T-cell (primary cell): Measurements from ENCODE around the gene LIN37. TPM values are rescaled to one million over a fixed set of nuclear protein-coding genes. Genes with fewer than 3 reads are reported as not detected.

Source experiments
- ATAC-seq, 4 experiments: fragments of 200-7000 bp in 3 of 4; fragments of 150-1000 bp in 1 of 4; cut with Tn5 transposase; replicated peaks in 1 of 4; 1 replicate in 3 of 4; 2 replicates in 1 of 4; pipeline ENCODE4 v1.10.0; 2021; ENCODE audit warnings: moderate library complexity in 3 of 4, mild to moderate bottlenecking in 2 of 4, moderate number of reproducible peaks in 1 of 4
- CTCF ChIA-PET, 2 donors: fragments of 300-600 bp; sonication (Branson Sonifier 250); formaldehyde crosslinking; loops; one replicate each; lab custom pipeline; 2022; ENCODE audit warnings: antibody characterized with exemption in 2 of 2; lab: Charles Lee
- POLR2A ChIA-PET, 2 donors: fragments of 300-600 bp; sonication (Branson Sonifier 250); formaldehyde crosslinking; loops; one replicate each; lab custom pipeline; 2022; ENCODE audit warnings: antibody characterized with exemption in 2 of 2; lab: Charles Lee
- DNase-seq, 35 experiments: peaks; one replicate each; pipeline versions ENCODE4 v3.0.0 to v3.0.0-alpha.2; 2013 to 2023
- H3K27ac ChIP-seq: one replicate; pipeline ENCODE4 v1.5.1; 2013; ENCODE audit warnings: low read length
- H3K27me3 ChIP-seq, 2 experiments: replicated peaks in 1 of 2; 1 replicate in 1 of 2; 2 replicates in 1 of 2; pipeline versions ENCODE4 v1.6.1 to v1.7.0; 2013; ENCODE audit warnings: low read length in 1 of 2, mixed read lengths in 1 of 2; ENCODE audit not compliant: control insufficient read depth in 2 of 2, insufficient read depth in 2 of 2; ENCODE audit errors: extremely low read depth in 1 of 2
- H3K36me3 ChIP-seq, 2 donors: 1 replicate in 1 of 2; 2 replicates in 1 of 2; pipeline versions ENCODE4 v1.6.1 to v1.7.0; 2013; ENCODE audit warnings: low read length in 1 of 2; ENCODE audit not compliant: control insufficient read depth in 2 of 2, insufficient read depth in 1 of 2; ENCODE audit errors: extremely low read depth in 1 of 2
- H3K4me1 ChIP-seq, 2 experiments: 1 replicate in 1 of 2; 2 replicates in 1 of 2; pipeline versions ENCODE4 v1.6.1 to v1.7.0; 2013; ENCODE audit warnings: low read length in 2 of 2, mixed read lengths in 1 of 2; ENCODE audit not compliant: insufficient read depth in 2 of 2, control insufficient read depth in 1 of 2; ENCODE audit errors: extremely low read depth in 1 of 2
- H3K4me3 ChIP-seq, 2 donors: 1 replicate in 1 of 2; 2 replicates in 1 of 2; pipeline versions ENCODE4 v1.5.1 to v1.7.0; 2013; ENCODE audit warnings: mild to moderate bottlenecking in 2 of 2, low read length in 1 of 2, moderate library complexity in 1 of 2; ENCODE audit not compliant: control insufficient read depth in 1 of 2; ENCODE audit errors: extremely low read depth in 1 of 2
- H3K9me3 ChIP-seq: 2 replicates; pipeline ENCODE4 v1.7.0; 2013
- H3K27ac Mint-ChIP-seq, 2 donors: one replicate each; pipeline ENCODE4 v1.8.0; 2020 to 2021; ENCODE audit warnings: mild to moderate bottlenecking in 2 of 2, mixed read lengths in 2 of 2
- H3K27me3 Mint-ChIP-seq, 2 donors: one replicate each; pipeline ENCODE4 v1.8.0; 2021 to 2022; ENCODE audit warnings: mixed read lengths in 2 of 2
- H3K36me3 Mint-ChIP-seq: one replicate; pipeline ENCODE4 v1.8.0; 2021; ENCODE audit warnings: mixed read lengths
- H3K4me1 Mint-ChIP-seq, 3 donors: one replicate each; pipeline ENCODE4 v1.8.0; 2020 to 2022; ENCODE audit warnings: mixed read lengths in 3 of 3, mild to moderate bottlenecking in 1 of 3
- H3K4me3 Mint-ChIP-seq, 3 donors: one replicate each; pipeline ENCODE4 v1.8.0; 2020 to 2022; ENCODE audit warnings: mild to moderate bottlenecking in 3 of 3, mixed read lengths in 3 of 3, moderate library complexity in 3 of 3
- H3K9me3 Mint-ChIP-seq, 3 donors: one replicate each; pipeline ENCODE4 v1.8.0; 2020 to 2022; ENCODE audit warnings: mixed read lengths in 3 of 3
- WGBS: methylation state at CpG from one replicate; pipeline ENCODE4 v1.1.5; 2013; ENCODE audit warnings: missing lambda C conversion rate; ENCODE audit not compliant: insufficient coverage; 5-methylcytosine and 5-hydroxymethylcytosine counted together
- total RNA-seq, 35 experiments: library from RNA in 6 of 35; stranded (reverse) in 6 of 35; fragments of 120-200 nt in 1 of 35; gene quantifications; one replicate each; pipeline versions ENCODE4 v1.2.1 to v1.2.4 and lab custom pipeline; 2013 to 2026

Gene LIN37
- total RNA-seq, 5 donors from 2014 or later (not counting 1 experiment from before 2014, with no cell fraction given), result 11.8 to 23.6 (median 22.8) TPM

DNA sequence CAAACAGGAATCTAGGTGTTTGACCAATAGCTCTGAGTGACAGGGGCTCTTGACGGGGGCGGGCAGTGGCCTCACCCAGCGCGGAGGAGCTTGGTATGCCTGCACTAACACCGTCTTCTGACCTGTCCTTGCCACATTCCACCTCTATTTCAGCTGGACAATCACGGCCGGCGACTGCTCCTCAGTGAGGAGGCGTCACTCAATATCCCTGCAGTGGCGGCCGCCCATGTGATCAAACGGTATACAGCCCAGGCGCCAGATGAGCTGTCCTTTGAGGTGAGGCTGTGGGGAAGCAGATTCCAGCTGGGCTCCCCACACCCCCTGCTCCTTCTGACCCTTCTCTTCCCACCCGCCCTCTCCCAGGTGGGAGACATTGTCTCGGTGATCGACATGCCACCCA, 31.7 kb downstream of the LIN37 start:
- Histone ChIP-seq H3K4me3 (no peak overlapping the region), H3K4me1 (peaks cover 2 to 13% of the 10 kb centered on the region in 2 experiments), H3K27me3 (no peaks in the 10 kb centered on the region), H3K9me3 (no peaks in the 10 kb centered on the region), H3K36me3 (peaks cover 0 to 5% of the 10 kb centered on the region in 2 donors), H3K27ac (no peak overlapping the region)
- CTCF ChIA-PET, result no interaction called here
- POLR2A ChIA-PET, result interaction anchor here in 1 of 2 donors (0.7 kb wide), 1 partner anchor 145 kb away, joined by 3 read pairs; no protein-coding TSS in a partner anchor
- no peak overlapping the region for H3K27ac Mint-ChIP-seq
- no peaks in the 10 kb centered on the region for H3K9me3 Mint-ChIP-seq
- peaks cover 4 to 12% (median 11%) of the 10 kb centered on the region in 3 donors for H3K4me1 Mint-ChIP-seq
- H3K4me3 Mint-ChIP-seq, result no peak overlapping the region
- 98% methylated on average over 6 of the region's 16 CpGs for WGBS
- ATAC-seq (no peak), DNase-seq (no peak)
- no peaks in the 10 kb centered on the region for H3K27me3 Mint-ChIP-seq
- peaks cover 10% of the 10 kb centered on the region for H3K36me3 Mint-ChIP-seq

- H3K36me3 ChIP-seq, result peaks cover 0 to 10% of the 10 kb centered on the region in 2 donors
- no peaks in the 10 kb centered on the region for H3K9me3 ChIP-seq
- no peaks in the 10 kb centered on the region for H3K9me3 Mint-ChIP-seq
- ATAC-seq (no peak), DNase-seq (no peak)
- WGBS, result 98% methylated on average over 17 of the region's 20 CpGs
- H3K4me3 Mint-ChIP-seq, result no peak overlapping the region
- no peaks in the 10 kb centered on the region for H3K27me3 Mint-ChIP-seq
- no peak overlapping the region for H3K27ac Mint-ChIP-seq
- peaks cover 1 to 11% of the 10 kb centered on the region in 2 experiments for H3K4me1 ChIP-seq
- H3K4me3 ChIP-seq, result no peak overlapping the region
- peaks cover 2 to 10% (median 10%) of the 10 kb centered on the region in 3 donors for H3K4me1 Mint-ChIP-seq
- H3K36me3 Mint-ChIP-seq, result peaks cover 12% of the 10 kb centered on the region
- POLR2A ChIA-PET, result interaction anchor here in 1 of 2 donors (0.7 kb wide), 1 partner anchor 144 kb away, joined by 3 read pairs; no protein-coding TSS in a partner anchor
- CTCF ChIA-PET, result no interaction called here
- H3K27me3 ChIP-seq, result no peaks in the 10 kb centered on the region
- no peak overlapping the region for H3K27ac ChIP-seq
These were observed 32.3 kb downstream of the LIN37 start for GRCh38 chr19:35780717-35781116.

GRCh38 chr19:35781650-35782049, 33.3 kb downstream of the LIN37 start:
- H3K27ac Mint-ChIP-seq, result no peak overlapping the region
- Histone ChIP-seq H3K4me1 (peaks cover 0 to 2% of the 10 kb centered on the region in 2 experiments), H3K4me3 (no peak overlapping the region), H3K27me3 (no peaks in the 10 kb centered on the region), H3K36me3 (peaks cover 0 to 14% of the 10 kb centered on the region in 2 donors), H3K9me3 (no peaks in the 10 kb centered on the region), H3K27ac (no peak overlapping the region)
- no peaks in the 10 kb centered on the region for H3K27me3 Mint-ChIP-seq
- no peaks in the 10 kb centered on the region for H3K9me3 Mint-ChIP-seq
- peaks cover 13% of the 10 kb centered on the region for H3K36me3 Mint-ChIP-seq
- ATAC-seq (no peak), DNase-seq (no peak)
- POLR2A ChIA-PET, result no interaction called here
- no peak overlapping the region for H3K4me3 Mint-ChIP-seq
- CTCF ChIA-PET, result no interaction called here
- WGBS, result 95% methylated on average over 7 of the region's 9 CpGs
- H3K4me1 Mint-ChIP-seq, result peaks cover 0 to 5% (median 3%) of the 10 kb centered on the region in 3 donors

GRCh38 chr19:35782589-35782988, 34.2 kb downstream of the LIN37 start:
- CTCF ChIA-PET, result no interaction called here
- H3K27ac Mint-ChIP-seq, result no peak overlapping the region

GRCh38 chr19:35783469-35784434, 35.4 kb downstream of the LIN37 start:
- DNase-seq (no peak), ATAC-seq (no peak)
- no peaks in the 10 kb centered on the region for H3K9me3 ChIP-seq
- no peak overlapping the region for H3K27ac ChIP-seq
- no peaks in the 10 kb centered on the region for H3K4me1 Mint-ChIP-seq
- H3K27me3 ChIP-seq, result no peaks in the 10 kb centered on the region
- no peak overlapping the region for H3K27ac Mint-ChIP-seq
- H3K4me1 ChIP-seq, result no peaks in the 10 kb centered on the region
- no peaks in the 10 kb centered on the region for H3K27me3 Mint-ChIP-seq
- no peak overlapping the region for H3K4me3 ChIP-seq
- no peak overlapping the region for H3K4me3 Mint-ChIP-seq
- ChIA-PET POLR2A (no interaction called here), CTCF (interaction anchor here in 1 of 2 donors (0.6 kb wide), 1 partner anchor 142 kb away, joined by 3 read pairs; no protein-coding TSS in a partner anchor)
- peaks cover 13% of the 10 kb centered on the region for H3K36me3 Mint-ChIP-seq
- 91% methylated on average over 22 of the region's 28 CpGs for WGBS
- H3K9me3 Mint-ChIP-seq, result no peaks in the 10 kb centered on the region
- peaks cover 0 to 14% of the 10 kb centered on the region in 2 donors for H3K36me3 ChIP-seq

More at GRCh38 chr19:35782589-35782988, 34.2 kb downstream of the LIN37 start:
- no peaks in the 10 kb centered on the region for H3K4me1 ChIP-seq
- ATAC-seq, result no peak
- peaks cover 0 to 14% of the 10 kb centered on the region in 2 donors for H3K36me3 ChIP-seq
- no peak overlapping the region for H3K4me3 ChIP-seq
- H3K9me3 ChIP-seq, result no peaks in the 10 kb centered on the region
- WGBS, result 98% methylated on average over 7 of the region's 12 CpGs
- POLR2A ChIA-PET, result no interaction called here
- DNase-seq, result no peak
- Mint-ChIP-seq H3K4me1 (no peaks in the 10 kb centered on the region), H3K4me3 (no peak overlapping the region), H3K27me3 (no peaks in the 10 kb centered on the region), H3K9me3 (no peaks in the 10 kb centered on the region), H3K36me3 (peaks cover 13% of the 10 kb centered on the region)
- H3K27me3 ChIP-seq, result no peaks in the 10 kb centered on the region
- no peak overlapping the region for H3K27ac ChIP-seq

- Mint-ChIP-seq H3K27me3 (no peaks in the 10 kb centered on the region), H3K4me3 (no peak overlapping the region), H3K4me1 (no peaks in the 10 kb centered on the region), H3K36me3 (peaks cover 9% of the 10 kb centered on the region), H3K9me3 (no peaks in the 10 kb centered on the region), H3K27ac (no peak overlapping the region)
- H3K9me3 ChIP-seq, result no peaks in the 10 kb centered on the region
- WGBS, result 93% methylated on average over 26 of the region's 45 CpGs
- H3K4me3 ChIP-seq, result no peak overlapping the region
- ATAC-seq (no peak), DNase-seq (no peak)
- H3K4me1 ChIP-seq, result no peaks in the 10 kb centered on the region
- CTCF ChIA-PET, result interaction anchor here in 1 of 2 donors (0.6 kb wide), 1 partner anchor 141 kb away, joined by 3 read pairs; no protein-coding TSS in a partner anchor
- H3K36me3 ChIP-seq, result peaks cover 0 to 14% of the 10 kb centered on the region in 2 donors
- H3K27ac ChIP-seq, result no peak overlapping the region
- no peaks in the 10 kb centered on the region for H3K27me3 ChIP-seq
- POLR2A ChIA-PET, result no interaction called here
These were observed 36.3 kb downstream of the LIN37 start for GRCh38 chr19:35784503-35785338.
